Lung microvascular endothelial cell (primary cell): ENCODE measurements around the gene ASB10. TPM values are rescaled to one million over a fixed set of nuclear protein-coding genes. Genes with fewer than 3 reads are reported as not detected.

ENCODE experiments used
- DNase-seq, 2 donors: peaks; one replicate each; pipeline versions ENCODE4 v3.0.0 to v3.0.0-alpha.2; 2010; ENCODE audit warnings: low read depth in 2 of 2
- total RNA-seq: library from RNA; depleted of rRNA; stranded (reverse); fragments of >200 nt; gene quantifications from 2 replicates; pipeline ENCODE4 v1.2.1, GENCODE V29; 2014

ASB10 gene
- total RNA-seq: not detected in 2 replicates

GRCh38 chr7:151186640-151187408 lies at the start of gene ASB10:
TSS of gene ASB10 (minus strand) at chr7:151187250. CDS start at chr7:151187130, 120 bp downstream.
- no peak for DNase-seq

GRCh38 chr7:151236406-151236805 lies 49.4 kb upstream of the ASB10 start:
- DNase-seq: no peak

GRCh38 chr7:151235091-151235787 lies 48.2 kb upstream of the ASB10 start:
- no peak for DNase-seq

GRCh38 chr7:151233804-151234203 lies 46.8 kb upstream of the ASB10 start:
- no peak for DNase-seq

- DNase-seq: peak; percentile 74 to 91
These were observed 46.1 kb upstream of the ASB10 start for GRCh38 chr7:151232917-151233701.

- DNase-seq: peak; percentile 91
These were observed 45.3 kb upstream of the ASB10 start, which contains the start of gene CHPF2 for GRCh38 chr7:151232091-151232916. TSS of gene CHPF2 (plus strand) at chr7:151232483. CDS start at chr7:151234012, 1,529 bp downstream.

GRCh38 chr7:151231080-151231479 lies 44.0 kb upstream of the ASB10 start:
- DNase-seq: no peak

- DNase-seq: no peak
These were observed 42.2 kb upstream of the ASB10 start for GRCh38 chr7:151229249-151229648.

- no peak for DNase-seq
These were observed 41.2 kb upstream of the ASB10 start for GRCh38 chr7:151228024-151228866.

- peak; percentile 99 for DNase-seq
These were observed 40.1 kb upstream of the ASB10 start, which contains the start of gene ABCF2 for GRCh38 chr7:151226875-151227782. TSS of gene ABCF2 (minus strand) at chr7:151227205. CDS start at chr7:151226458, 747 bp downstream.

- DNase-seq: no peak
These were observed 39.5 kb upstream of the ASB10 start for GRCh38 chr7:151226560-151226874.

GRCh38 chr7:151225948-151226510 lies 39.0 kb upstream of the ASB10 start:
- DNase-seq: no peak

- DNase-seq: no peak
These were observed 36.7 kb upstream of the ASB10 start for GRCh38 chr7:151223728-151224127.

- no peak for DNase-seq
These were observed 31.1 kb upstream of the ASB10 start for GRCh38 chr7:151218170-151218569.

GRCh38 chr7:151215396-151215795 lies 28.3 kb upstream of the ASB10 start:
- no peak for DNase-seq

- DNase-seq: no peak
These were observed 26.8 kb upstream of the ASB10 start for GRCh38 chr7:151213826-151214225.

- no peak for DNase-seq
These were observed 25.6 kb upstream of the ASB10 start for GRCh38 chr7:151212626-151213025.

- DNase-seq: no peak
These were observed 24.2 kb upstream of the ASB10 start for GRCh38 chr7:151211155-151211772.
